Lower leg skin (tissue), 3 donors: Measurements from ENCODE around the gene NINJ2.

Source experiments
- POLR2A ChIP-seq, 2 donors: fragments of 450-650 bp; IDR thresholded peaks; one replicate each; pipeline ENCODE4 v1.6.1; 2016 to 2017; ENCODE audit warnings: antibody characterized with exemption in 2 of 2, mild to moderate bottlenecking in 1 of 2, moderate library complexity in 1 of 2
- TF ChIP-seq, protein P1 (sequence below), 3 donors: fragments of 450-650 bp; IDR thresholded peaks; one replicate each; pipeline ENCODE4 v1.5.1; 2016; ENCODE audit warnings: antibody characterized with exemption in 3 of 3, mild to moderate bottlenecking in 3 of 3, moderate library complexity in 2 of 3

- TF ChIP-seq, protein P1, sequence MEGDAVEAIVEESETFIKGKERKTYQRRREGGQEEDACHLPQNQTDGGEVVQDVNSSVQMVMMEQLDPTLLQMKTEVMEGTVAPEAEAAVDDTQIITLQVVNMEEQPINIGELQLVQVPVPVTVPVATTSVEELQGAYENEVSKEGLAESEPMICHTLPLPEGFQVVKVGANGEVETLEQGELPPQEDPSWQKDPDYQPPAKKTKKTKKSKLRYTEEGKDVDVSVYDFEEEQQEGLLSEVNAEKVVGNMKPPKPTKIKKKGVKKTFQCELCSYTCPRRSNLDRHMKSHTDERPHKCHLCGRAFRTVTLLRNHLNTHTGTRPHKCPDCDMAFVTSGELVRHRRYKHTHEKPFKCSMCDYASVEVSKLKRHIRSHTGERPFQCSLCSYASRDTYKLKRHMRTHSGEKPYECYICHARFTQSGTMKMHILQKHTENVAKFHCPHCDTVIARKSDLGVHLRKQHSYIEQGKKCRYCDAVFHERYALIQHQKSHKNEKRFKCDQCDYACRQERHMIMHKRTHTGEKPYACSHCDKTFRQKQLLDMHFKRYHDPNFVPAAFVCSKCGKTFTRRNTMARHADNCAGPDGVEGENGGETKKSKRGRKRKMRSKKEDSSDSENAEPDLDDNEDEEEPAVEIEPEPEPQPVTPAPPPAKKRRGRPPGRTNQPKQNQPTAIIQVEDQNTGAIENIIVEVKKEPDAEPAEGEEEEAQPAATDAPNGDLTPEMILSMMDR (IDR thresholded peaks at IDR 0.05): no peak
- no peak for TF ChIP-seq POLR2A (IDR thresholded peaks at IDR 0.05)
Measured at GRCh38 chr12:524167-524951, 138.9 kb downstream of the NINJ2 start.
